ENCODE data around the gene FCAMR.

GRCh38 chr1:206955476-206956451 lies 14.5 kb downstream of the FCAMR start:
- TF ChIP-seq CTCF (IDR thresholded peaks at IDR 0.05) (no peak), POLR2A (IDR thresholded peaks at IDR 0.05) (no peak)

Data from uterus (tissue), 2 donors.